Esophagus squamous epithelium (tissue), 4 donors: ENCODE measurements around the gene SBSN.

Experiments used
- CTCF ChIP-seq, 6 experiments: fragments of 450-650 bp in 4 of 6; fragments of 200-600 bp in 2 of 6; sonication (generic) in 2 of 6; IDR thresholded peaks; one replicate each; pipeline ENCODE4 v1.5.1; 2016 to 2019; ENCODE audit warnings: antibody characterized with exemption in 6 of 6, mild to moderate bottlenecking in 4 of 6, moderate library complexity in 4 of 6
- POLR2A ChIP-seq, 4 donors: fragments of 450-650 bp; IDR thresholded peaks; one replicate each; pipeline ENCODE4 v1.6.1; 2017; ENCODE audit warnings: antibody characterized with exemption in 4 of 4, mild to moderate bottlenecking in 4 of 4, moderate library complexity in 3 of 4

DNA sequence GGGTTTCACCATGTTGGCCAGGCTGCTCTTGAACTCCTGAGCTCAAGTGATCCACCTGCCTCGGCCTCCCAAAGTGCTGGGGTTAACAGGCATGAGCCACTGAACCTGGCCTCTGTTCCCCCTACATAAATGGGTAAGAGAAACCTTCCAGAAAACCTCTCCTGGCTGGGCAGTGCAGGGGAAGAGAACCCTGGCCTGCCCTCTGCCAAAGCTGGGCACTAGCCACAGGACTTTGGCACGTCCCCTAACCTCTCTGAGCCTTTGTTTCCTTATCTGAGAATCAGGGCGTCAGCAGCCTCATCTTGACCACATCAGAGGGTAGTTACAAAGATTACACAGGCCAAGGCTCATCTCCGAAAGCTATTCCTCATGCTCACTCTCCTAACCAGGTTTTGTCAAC lies 2.2 kb downstream of the SBSN start:
- TF ChIP-seq CTCF (IDR thresholded peaks at IDR 0.05) (no peak), POLR2A (IDR thresholded peaks at IDR 0.05) (no peak)
